Activated CD4-positive, alpha-beta T cell treated with anti-CD3 and anti-CD28 coated beads, Interleukin-2, amount 50 U/mL, for 1 hour (primary cell): ENCODE measurements around the gene OR1D5.
"Not testable (repeated sequence)": the region's sequence is repeated elsewhere in the genome, so short reads cannot be mapped to it uniquely, and the experiment has no call there.

Experiments used
- DNase-seq: peaks from one replicate; pipeline ENCODE4 v3.0.0-alpha.2; 2020

Gene OR1D5

DNA sequence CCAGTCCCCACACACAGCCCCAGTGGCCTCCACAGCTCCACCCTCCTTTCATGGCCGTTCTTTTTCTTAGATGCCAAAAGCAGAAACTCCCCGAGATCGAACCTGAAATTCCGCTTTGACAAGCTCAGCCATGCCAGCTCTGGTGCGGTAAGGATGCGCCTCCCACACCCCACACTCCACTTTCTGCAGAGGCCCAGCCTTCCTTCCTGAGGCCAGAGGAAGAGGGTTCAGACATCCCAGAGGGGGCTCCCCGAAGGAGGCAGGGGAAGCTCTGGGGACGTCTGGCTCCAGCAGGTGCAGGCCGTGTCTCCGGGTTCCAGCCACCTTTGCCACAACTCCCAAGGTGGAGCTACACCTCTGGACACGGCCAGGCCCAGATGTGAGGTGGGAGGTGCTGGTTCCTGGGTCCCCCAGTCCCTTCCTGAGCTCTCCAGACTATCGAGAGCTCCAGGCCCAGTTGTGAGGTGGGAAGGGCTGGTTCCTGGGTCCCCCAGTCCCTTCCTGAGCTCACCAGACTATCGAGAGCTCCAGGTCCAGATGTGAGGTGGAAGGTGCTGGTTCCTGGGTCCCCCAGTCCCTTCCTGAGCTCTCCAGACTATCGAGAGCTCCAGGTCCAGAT lies 32.4 kb downstream of the OR1D5 start:
- not testable (repeated sequence) for DNase-seq

DNA sequence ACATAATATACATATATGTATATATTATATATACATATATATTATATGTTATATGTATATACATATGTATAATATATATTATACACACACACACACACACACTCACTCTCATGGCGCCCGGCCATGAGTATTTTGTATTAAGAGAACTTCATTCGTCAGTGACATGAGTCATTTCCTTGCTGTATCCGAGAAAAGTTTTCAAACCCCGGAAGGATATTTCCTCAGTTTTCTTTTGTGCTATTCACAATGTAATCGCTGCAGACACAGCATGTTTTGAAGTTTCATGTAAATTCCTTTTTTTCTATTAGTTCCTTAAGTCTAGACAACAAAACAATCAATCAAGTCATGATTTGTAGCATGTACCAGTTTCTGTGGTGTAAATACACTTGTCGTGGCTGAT lies 33.3 kb downstream of the OR1D5 start:
- no peak for DNase-seq

DNA sequence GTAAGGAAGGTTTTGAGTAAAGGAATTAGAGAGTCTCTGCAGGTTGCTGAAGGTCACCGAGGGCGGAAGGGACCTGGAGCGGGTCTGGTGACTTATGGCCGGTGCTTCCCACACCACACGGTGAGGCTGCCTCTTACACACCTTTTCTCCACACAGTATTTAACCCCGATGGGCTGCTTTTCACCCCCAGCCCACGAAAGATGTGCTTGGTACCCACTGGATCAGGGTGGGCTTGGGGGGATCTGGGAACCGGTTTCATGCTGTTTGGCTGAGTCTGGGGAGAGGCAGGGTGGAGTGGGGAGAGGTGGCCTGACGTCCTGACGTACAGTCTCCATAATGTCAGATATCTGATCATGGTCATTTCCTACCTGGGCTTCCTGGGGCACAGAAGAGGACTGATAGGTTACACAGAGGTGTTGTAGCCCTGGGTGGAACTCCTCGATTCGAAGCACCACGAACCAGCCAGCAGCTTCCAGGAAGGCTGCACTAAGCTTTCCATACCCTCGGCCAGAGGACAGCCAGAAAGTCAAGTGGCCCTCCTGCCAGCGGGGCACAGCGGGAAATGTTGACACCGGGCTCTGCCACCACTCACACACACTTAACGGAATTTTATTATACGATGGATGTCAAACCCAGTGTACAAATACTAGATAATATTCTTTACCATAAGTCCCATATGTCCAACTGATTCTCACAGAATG lies 34.0 kb downstream of the OR1D5 start:
- no peak for DNase-seq

DNA sequence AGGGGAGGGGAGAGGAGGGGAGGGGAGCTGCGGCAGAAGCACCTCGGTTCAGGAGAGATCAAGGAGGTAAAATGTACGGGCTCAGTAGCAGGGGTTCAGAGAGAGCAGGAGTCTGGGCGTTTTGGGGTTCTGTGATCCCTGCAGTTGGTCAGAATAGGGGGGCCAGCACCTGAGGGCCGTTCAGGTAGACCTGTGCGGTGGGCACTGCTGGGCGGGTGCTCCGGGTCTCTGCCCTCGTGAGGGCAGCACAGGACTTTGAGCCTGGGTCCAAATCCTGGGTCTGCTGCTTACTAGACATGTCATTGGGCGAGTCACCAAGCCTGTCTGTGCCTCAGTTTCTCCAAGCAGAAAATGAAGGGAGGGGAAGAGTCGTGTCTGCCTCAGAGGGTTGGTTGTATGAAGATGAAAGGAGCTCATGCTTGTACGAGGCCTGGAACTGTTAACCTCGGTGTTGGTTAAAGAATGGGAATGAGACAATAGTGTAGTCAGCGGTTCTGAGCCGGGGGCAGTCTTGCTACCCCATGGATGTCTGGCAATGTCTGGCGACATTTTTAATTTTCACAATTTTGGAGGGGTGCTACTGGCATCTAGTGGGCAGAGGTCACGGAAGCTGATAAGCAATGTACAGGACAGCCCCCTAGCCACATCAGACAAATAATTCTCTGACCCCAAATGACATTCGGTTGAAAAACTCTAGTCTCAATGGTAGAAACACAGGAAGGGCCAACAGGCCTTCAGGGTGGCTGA lies 35.4 kb downstream of the OR1D5 start:
- no peak for DNase-seq

DNA sequence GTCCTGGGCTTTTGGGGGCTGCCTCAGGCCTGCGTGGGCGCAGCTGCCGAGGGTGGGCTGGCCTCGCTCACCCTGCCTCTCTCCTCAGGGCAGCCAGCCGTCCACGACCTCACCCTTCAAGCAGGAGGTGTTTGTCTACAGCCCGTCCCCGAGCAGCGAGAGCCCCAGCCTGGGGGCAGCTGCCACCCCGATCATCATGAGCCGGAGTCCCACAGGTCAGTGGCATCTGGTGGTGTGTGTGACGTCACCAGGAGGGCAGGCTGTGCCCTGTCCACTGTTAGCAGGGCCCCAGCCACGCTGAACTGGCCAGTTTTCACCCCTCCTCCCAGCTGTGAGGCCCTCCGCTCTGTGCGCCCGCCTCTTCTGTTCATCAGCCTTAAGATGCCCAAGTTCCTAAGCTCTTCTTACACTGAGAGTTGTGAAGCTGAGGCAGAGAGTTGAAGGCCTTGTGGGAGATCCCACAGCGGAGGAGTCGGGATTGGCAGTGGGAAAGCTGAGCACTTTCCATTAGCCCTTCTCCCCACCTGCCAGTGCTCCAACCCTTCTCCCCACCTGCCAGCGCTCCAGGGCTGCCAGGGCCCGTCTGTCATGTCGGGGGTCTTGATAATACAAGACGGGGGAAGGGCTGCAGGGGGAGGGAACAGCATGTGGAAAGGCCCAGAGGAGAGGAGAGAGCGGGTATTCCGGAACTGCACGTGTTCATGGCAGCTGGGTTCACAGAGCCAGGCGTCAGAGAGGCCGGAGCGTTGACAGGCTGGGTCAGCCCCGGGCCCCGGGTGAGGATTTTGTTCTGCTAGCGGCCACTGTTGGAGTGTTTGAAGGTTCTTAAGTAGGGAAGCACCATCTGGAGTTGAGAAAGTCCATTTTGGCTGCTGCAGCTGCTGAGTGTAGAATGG lies 36.3 kb downstream of the OR1D5 start:
- no peak for DNase-seq

DNA sequence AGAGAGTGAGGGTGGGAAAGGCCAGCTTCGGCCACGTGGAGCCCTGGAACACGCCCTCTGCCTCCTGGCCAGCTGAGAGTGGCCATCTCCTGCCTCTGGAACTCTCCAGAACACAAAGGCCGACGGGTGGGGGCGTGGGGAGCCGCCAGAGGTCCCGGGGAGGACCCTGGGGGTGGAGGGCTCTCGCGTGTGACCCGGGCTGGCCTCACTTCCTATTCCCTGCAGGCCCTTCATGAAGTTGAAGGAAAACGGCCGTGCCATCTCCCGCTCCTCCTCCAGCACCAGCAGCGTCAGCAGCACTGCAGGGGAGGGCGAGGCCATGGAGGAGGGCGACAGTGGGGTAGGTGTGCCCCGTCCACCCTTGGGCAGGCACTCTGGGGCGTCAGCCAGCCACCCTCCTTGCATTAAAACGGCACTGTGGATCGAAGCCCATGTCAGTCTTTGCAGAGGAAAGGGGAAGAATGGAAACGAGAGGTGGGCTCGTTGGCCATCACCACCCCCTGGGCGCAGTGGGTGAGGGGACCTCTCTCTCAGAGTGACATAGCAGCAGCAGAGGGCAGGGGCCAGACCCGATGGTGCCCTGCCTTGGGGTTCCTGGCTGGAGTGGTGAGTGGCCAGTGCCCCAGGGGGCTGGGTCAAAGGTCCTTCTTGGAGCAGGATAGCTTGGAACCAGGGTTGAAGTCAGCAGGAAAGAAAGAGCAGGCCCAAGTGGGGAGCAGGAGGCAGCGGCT lies 37.1 kb downstream of the OR1D5 start:
- DNase-seq = no peak

DNA sequence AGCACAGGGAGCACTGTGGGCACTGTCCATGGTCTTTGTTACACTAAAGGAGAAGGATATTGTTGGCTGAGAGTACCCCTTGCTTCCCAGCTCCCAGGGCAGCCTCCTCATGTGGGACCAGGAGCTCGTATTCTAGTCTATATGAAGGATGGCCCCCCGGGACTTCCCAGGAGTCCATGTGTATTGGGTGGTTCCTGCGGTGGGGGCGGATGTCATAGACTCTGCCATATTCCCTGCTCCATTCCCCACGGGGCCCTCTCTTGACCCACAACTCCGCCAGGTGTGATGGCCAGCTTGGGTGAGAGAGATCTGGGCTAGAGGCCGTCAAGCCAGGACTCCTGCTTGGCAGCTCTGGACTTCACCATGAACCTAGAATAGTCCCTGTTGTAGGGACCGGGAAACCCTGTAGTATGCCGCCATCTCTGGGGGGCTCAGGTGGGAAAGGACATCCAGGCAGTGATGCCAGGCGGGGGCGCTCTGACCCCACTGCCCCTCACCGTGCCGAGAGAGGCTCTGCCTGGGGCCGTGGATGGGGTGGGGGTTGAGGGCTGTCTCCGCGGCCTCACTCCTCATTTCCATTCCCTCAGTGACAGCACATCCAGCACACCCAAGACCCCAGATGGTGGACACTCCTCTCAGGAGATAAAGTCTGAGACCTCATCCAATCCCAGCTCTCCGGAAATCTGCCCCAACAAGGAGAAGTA lies 37.8 kb downstream of the OR1D5 start:
- DNase-seq = no peak

DNA sequence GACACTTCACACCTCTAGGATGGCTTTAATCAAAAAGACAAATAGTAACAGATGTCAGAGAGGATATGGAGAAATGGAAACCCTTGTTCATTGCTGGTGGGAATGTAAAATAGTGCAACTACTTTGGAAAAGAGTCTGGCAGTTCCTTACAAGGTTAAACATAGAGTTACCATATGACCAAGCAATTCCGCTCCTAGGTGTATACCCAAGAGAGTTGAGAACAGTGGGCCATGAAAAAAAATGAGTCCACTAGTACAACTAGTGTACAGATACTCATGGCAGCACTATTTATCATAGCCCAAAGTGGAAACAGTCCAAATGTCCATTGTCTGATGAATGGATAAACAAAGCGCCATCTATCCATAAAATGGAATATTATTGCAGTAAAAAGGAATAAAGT lies 39.1 kb downstream of the OR1D5 start:
- DNase-seq = no peak

DNA sequence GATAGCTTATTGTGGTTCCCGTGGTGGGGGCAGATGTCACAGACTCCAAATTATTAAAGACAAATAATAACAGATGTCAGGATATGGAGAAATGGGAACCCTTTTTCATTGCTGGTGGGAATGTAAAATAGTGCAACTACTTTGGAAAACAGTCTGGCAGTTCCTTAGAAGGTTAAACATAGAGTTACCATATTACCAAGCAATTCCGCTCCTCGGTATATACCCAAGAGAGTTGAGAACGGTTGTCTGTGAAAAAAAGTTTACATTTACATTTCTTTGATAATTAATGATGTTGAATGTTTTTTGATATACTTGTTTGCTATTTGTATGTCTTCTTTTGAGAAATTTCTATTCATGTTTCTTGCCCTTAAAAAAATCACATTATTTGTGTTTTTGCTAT lies 41.2 kb downstream of the OR1D5 start:
- no peak for DNase-seq

DNA sequence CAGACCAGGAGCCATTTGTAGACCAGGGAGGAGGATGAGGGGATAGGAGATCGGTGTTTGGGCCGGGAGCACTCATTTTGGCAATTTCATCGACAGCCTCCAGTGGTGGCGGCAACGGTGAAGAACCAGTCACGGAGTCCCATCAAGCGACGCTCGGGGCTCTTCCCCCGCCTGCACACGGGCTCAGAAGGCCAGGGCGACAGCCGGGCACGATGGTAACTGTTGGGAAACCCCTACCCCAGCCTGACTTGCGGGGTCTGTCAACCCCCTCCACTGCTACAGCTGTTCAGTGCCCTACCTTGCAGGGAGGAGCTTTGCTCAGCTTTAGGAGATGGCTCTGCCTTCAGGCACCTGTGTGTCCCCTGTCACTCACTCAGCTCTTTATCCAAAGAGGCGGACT lies 43.0 kb downstream of the OR1D5 start:
- no peak for DNase-seq

DNA sequence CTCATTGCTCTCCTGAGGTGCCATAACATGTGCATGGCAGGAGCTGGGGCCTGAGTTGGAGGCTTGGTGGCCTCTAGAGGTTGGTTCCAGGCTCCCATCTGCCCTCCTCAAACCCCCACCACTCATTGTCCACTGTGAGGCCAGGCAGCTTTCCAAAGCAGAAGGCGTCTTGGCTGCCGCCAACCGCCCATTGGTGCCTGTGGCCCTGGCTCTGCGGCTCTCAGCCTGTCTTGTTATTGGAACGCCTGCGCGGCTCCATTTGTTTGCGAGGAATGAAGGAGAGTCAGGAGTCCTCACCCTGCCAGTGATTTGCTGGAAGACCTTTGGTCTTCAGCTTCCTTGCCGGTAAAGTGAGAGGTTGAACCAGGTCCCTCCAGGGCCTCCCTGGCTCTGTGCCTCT lies 43.6 kb downstream of the OR1D5 start:
- no peak for DNase-seq

DNA sequence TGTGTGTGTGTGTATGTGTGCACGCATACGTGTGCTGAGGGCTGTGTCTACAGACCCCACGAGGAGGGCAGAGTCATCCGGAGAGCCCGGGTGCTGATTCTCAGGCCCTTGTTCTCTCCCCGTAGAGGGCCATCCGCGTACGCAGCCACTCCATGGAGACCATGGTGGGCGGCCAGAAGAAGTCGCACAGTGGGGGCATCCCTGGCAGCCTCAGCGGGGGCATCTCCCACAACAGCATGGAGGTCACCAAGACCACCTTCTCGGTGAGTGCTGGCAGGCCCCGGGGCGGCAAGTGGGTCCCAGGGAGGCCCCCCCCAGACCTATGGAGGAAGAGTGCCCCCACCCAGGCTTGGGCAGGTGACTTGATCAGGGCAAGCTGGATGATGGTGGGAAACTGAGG lies 45.5 kb downstream of the OR1D5 start:
- DNase-seq = no peak

DNA sequence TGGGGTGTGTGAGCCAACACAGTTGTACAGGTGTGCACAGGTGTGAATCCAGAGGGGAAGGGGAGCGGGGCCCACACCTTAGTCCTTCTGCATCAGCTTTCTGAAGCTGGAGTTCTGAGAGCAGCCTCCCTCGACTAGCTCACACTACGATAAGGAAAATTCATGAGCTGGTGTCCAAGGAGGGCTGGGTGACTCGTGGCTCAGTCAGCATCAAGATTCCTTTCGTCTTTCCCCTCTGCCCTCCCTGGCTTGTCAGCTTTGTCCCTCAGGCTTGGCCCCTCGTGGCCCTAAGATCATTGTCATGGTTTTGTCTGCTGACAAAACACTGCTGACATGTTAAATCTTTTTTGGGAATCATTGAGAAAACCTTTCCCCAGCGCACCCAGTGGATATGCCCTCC lies 47.5 kb downstream of the OR1D5 start:
- DNase-seq = no peak

DNA sequence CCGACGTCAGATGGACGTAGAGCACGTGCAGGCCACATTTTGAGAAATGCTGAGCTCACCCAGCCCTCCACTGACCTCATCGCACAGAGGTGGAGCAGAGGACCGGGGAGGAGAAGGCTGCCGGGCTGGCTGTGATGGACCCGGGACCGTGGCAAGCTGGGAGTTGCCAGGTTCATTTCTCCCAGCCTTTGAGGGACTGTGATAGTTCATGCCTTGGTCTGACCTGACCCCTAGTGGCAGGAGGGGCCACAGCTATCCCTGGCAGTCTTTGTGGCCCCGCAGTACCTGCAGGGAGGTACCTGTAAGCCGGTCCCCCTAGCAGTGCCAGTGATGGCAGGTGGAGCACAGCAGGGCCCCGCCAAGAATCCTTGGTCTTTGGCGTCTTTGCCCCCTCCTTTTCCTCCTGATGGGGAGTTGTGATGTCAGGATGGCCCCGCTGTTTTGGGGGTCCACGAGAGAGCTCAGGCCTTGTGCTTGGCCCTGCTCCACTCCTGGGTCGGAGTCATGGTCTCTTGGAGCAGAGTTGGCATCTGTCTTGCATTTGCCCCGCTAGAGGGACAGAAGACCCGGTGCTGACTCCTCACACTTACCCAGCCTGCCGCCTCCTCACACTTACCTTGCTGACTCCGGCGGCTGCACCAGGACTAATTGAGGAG lies 50.4 kb downstream of the OR1D5 start:
- peak; percentile 52 for DNase-seq
